ENCODE data around the gene CPED1.
A peak's percentile ranks its signal among the peaks of the same experiment; 100 is the strongest.

Gene CPED1

DNA sequence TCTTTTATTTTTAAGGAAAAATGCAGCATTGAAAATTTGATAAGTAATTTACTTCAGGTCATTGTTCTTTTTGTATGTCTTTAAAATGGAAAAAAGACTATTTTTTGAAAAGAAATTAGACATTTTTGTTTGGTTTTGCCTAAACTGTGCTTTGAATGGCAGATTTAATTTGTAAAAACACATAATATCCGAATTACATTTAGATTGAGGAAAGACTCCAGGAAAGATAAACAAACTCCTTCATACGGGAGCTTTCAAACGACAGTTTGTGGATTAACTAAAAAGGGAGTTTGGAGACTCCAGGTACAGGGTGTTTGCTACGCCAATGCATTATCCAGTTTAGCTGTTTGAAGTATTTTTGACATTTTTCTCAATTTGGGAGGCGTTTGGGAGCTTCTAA is 36.1 kb downstream of the CPED1 start:
- TF ChIP-seq, protein P1, sequence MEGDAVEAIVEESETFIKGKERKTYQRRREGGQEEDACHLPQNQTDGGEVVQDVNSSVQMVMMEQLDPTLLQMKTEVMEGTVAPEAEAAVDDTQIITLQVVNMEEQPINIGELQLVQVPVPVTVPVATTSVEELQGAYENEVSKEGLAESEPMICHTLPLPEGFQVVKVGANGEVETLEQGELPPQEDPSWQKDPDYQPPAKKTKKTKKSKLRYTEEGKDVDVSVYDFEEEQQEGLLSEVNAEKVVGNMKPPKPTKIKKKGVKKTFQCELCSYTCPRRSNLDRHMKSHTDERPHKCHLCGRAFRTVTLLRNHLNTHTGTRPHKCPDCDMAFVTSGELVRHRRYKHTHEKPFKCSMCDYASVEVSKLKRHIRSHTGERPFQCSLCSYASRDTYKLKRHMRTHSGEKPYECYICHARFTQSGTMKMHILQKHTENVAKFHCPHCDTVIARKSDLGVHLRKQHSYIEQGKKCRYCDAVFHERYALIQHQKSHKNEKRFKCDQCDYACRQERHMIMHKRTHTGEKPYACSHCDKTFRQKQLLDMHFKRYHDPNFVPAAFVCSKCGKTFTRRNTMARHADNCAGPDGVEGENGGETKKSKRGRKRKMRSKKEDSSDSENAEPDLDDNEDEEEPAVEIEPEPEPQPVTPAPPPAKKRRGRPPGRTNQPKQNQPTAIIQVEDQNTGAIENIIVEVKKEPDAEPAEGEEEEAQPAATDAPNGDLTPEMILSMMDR (conservative IDR thresholded peaks at IDR 0.05; ENCODE audit: low read depth, low read length), result no peak
- no peak for DNase-seq (ENCODE audit: low read depth)
- H3K4me3 ChIP-seq (ENCODE audit: low read depth, low read length), result no peak overlapping the region

DNA sequence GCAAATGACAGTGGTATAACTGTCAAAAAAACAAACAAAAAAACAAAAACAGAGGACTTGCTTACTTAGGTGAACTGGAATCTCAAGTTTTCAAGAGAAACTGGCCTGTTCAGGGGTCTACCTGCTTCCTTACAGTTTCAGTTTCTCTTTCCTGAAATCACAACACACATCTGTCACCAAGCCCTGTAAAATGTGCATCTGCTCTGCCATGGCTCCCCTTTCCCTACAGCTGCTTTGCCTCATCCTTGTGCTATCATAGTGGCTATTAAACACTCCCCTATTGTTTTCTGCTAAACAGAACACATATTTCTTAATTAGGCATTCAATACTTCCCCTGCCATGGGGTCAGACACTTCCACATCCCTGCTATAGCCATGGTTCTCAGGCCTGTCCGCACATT is 37.6 kb downstream of the CPED1 start:
- no peak for DNase-seq (ENCODE audit: low read depth)
- TF ChIP-seq, protein P1 (conservative IDR thresholded peaks at IDR 0.05; ENCODE audit: low read depth, low read length), result no peak
- H3K4me3 ChIP-seq (ENCODE audit: low read depth, low read length), result no peak overlapping the region

DNA sequence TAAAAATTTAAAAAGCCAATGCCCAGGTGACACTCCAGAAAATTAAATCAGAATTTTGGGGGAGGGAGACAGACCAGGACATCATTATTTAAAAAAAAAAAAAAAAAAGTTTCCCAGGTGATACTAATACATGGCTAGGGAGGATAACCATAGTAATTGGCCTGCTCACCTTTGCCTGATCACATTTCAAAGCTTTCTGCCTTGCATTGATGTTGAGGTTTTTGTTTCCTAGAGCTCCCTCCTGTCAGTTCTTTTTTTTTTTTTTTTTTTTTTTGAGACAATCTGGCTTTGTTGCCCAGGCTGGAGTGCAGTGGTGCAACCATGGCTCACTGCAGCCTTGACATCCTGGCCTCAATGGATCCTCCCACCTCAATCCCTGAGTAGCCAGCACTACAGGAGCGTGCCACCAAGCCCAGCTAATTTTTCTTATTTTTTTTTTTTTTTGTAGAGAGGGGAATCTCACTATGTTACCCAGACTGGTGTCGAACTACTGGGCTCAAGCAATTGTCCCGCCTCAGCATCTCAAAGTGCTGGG is 38.1 kb downstream of the CPED1 start:
- no peak overlapping the region for H3K4me3 ChIP-seq (ENCODE audit: low read depth, low read length)
- TF ChIP-seq, protein P1 (conservative IDR thresholded peaks at IDR 0.05; ENCODE audit: low read depth, low read length), result no peak
- no peak for DNase-seq (ENCODE audit: low read depth)

DNA sequence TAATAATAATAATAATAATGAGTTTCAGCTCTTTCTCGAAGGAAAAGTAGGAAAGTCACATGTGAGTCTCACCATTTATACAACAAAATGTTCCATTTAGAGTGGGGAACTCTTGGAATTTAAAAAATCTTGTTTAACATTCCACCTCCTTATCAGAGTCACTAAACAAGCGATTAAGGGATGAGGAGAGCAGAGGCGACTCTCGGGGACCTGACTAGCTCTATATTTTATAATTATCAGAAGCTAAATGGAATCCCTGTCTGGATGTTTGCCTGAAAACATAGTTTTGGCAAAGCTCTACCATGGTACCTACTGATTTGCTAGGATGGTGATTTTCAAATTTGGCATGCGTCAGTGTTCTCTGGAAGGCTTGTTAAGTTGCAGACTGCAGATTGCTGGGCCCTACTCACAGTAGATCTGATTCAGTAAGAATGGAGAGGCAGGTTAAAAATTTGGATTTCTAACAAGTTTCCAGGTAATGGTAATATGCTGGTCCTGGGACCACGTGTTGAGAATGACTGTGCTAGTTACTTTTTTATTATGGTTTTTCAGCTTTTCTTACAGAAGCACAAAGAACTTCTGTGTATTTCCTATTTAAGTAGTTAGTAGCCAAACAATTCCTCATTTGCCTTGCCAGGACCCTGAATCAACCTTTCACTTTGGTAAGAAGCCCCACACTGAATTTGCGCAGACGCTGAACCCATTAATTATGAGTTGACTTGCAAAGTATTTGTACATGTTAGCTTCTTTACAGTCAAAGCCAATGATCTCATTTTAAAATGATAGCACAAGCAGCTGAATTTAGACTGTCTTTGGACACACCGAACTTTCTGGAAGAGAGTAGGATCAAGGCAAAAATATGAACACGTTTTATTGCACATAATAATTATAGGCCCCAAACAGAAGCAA is 39.5 kb downstream of the CPED1 start:
- H3K4me3 ChIP-seq (ENCODE audit: low read depth, low read length), result no peak overlapping the region
- TF ChIP-seq, protein P1 (conservative IDR thresholded peaks at IDR 0.05; ENCODE audit: low read depth, low read length), result no peak
- DNase-seq (ENCODE audit: low read depth), result no peak

DNA sequence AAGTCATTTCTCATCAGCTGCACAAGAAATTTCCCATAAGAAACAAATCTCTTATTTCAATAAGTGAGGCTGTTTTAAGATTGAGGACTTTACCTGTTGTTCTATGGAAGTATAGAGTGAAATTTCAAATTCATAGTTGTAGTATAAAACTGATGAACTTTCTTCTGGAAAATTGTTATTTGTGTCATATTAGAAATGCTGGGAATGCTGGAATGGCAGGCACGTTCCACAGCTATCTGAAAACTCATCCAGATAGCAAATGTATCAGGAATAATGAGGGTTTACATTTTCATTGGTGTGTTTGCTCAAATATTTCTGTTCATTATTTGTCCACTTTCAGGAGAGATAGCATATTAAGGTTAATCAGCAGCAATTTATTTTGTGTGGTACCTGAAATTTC is 40.8 kb downstream of the CPED1 start:
- TF ChIP-seq, protein P1 (conservative IDR thresholded peaks at IDR 0.05; ENCODE audit: low read depth, low read length), result no peak
- H3K4me3 ChIP-seq (ENCODE audit: low read depth, low read length), result no peak overlapping the region
- DNase-seq (ENCODE audit: low read depth), result no peak

DNA sequence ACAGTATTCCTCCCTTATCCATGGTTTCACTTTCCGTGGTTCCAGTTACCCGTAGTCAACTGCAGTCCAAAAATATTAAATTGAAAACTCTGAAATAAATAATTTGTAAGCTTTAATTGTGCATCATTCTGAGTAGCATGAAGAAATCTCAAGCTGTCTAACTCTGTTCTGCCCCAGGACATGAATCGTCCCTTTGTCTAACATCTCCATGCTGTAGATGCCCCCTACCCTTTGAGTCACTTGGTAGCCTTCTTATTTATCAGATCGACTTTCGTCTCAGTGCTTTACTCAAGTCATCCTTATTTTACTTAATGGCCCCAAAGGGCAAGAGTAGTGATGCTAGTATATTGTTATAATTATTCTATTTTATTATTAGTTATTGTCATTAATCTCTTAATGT is 41.8 kb downstream of the CPED1 start:
- TF ChIP-seq, protein P1 (conservative IDR thresholded peaks at IDR 0.05; ENCODE audit: low read depth, low read length), result no peak
- peak overlapping the region; percentile 15 for H3K4me3 ChIP-seq (ENCODE audit: low read depth, low read length)
- DNase-seq (ENCODE audit: low read depth), result no peak
